ENCODE results near the gene IRF8.
A peak's percentile ranks its signal among the peaks of the same experiment; 100 is the strongest.
"Not testable (repeated sequence)": the region's sequence is repeated elsewhere in the genome, so short reads cannot be mapped to it uniquely, and the experiment has no call there.

The IRF8 gene

GRCh38 chr16:85869206-85869605 is 29.8 kb upstream of the IRF8 start:
- DNase-seq = no peak

DNA sequence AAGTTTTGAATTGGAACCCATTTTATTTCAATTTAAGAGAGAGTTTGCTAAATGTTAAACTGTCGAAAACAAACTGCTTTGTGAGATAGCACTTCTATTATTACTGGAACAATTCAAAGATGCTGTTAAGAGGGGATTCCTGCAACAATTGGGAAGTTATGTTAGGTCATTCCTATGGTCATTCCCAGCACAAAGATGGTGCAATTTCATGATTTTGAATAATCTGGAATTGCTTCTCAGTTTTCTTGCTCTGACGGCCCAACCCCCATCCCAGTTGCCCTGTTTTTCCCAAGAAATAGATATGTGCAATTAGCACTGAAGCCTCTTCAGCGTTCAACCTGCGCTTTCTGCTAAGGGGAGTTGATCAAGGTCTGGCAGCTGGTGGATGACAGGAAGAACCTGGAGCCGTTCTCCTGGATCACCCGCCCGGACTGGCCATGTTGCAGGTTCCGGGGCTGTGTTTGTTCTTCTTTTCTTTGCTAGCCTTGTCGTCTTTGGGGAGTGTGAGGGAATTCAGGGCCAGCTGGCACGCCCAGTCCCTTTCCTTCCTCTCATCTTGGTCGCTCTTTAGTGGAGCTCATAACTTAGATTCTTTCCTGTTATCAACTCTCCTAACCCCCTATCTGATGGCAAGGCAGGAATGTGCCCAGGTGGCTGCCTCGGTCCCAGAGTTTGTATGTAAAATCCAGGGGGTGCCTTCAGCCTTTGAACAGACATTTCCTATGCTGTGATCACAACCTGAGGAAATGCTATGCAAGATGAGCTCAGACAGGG is 29.0 kb upstream of the IRF8 start:
- DNase-seq = no peak

DNA sequence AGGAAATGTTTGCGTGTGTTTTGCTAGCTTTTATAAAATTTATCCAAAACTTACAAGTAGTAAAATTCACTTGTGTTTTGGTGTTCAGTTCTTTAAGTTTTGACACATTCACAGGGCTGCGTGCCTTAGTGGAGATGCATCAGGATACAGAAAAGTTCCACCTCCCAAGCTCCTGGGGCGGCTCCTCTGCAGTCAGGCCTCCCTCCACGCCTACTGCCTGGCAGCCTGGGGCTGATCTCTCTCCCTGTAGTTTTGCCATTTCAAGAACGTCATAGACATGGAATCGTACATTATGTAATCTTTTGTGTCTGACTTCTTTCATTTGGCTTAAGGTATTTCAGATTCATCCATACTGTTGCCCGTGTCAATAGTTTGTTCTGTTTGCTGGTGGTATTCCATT is 27.2 kb upstream of the IRF8 start:
- no peak for DNase-seq

DNA sequence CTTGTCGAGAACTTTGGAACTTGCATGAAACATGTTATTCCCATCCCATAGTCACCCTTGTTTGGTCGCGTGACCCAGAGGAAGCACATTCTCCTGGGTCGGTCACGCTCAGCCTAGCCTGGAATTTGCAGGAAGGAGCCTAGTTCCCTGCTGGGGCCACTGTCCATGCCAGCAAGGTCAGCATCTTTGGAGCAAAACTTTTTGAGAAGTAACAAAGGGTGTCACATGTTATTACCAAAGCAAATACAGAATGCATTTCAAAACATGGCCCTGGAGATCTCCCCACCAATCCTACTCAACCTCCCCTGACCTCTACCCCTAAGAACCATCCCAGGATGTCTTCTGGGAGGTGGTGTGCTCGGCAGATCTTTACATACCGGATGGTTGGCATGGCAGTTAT is 26.2 kb upstream of the IRF8 start:
- no peak for DNase-seq

GRCh38 chr16:85873153-85873552 is 25.8 kb upstream of the IRF8 start:
- DNase-seq = no peak

- not testable (repeated sequence) for DNase-seq
These were observed 24.9 kb upstream of the IRF8 start for GRCh38 chr16:85874031-85874430.

DNA sequence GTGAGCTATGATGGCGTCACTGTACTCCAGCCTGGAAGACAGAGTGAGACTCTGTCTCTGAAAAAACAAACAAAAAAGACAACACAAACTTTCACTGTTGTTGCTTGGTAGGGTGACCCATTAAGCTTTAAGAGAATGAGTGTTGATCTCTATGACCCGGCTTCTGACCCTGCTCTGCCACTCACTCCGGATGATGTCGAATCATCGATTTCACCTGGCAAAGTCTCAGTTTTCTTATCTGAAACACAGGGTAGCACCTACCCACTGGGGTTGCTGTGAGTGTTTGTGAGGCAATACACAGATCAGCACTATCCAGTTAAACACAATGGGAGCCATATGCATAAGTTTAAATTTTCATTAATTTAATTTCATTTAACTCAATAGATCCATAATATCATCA is 20.6 kb upstream of the IRF8 start:
- DNase-seq = no peak

DNA sequence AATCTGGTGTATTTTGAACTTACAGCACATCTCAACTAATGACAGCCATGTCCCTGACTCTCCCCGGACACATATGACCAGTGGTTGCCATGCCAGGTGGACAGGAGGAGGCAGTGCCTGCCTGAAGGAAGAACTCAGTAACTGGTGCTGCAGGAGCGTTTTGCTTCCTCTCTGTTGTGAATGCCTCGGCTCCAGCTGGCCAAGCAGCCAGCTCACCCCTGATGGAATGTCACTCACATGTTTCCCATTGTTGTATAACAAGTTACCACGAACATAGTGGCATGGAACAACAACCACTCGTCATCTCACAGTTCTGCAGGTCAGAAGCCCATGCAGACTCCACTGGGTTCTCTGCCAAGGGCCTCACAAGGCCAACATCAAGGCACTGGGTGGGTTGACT is 20.1 kb upstream of the IRF8 start:
- DNase-seq = no peak

DNA sequence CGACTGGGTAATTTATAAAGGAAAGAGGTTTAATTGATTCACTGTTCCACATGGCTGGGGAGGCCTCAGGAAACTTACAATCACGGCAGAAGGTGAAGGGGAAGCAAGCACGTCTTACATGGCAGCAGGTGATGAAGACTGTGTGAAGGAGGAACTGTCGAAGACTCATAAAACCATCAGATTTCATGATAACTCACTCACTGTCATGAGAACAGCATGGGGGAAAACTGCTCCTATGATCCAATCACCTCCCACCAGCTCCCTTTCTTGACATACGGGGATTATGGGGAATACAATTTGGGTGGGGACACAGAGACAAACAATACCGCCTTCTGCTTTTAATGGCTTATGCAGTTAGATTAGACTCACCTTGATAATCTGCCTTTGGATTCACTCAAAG is 19.4 kb upstream of the IRF8 start:
- no peak for DNase-seq

DNA sequence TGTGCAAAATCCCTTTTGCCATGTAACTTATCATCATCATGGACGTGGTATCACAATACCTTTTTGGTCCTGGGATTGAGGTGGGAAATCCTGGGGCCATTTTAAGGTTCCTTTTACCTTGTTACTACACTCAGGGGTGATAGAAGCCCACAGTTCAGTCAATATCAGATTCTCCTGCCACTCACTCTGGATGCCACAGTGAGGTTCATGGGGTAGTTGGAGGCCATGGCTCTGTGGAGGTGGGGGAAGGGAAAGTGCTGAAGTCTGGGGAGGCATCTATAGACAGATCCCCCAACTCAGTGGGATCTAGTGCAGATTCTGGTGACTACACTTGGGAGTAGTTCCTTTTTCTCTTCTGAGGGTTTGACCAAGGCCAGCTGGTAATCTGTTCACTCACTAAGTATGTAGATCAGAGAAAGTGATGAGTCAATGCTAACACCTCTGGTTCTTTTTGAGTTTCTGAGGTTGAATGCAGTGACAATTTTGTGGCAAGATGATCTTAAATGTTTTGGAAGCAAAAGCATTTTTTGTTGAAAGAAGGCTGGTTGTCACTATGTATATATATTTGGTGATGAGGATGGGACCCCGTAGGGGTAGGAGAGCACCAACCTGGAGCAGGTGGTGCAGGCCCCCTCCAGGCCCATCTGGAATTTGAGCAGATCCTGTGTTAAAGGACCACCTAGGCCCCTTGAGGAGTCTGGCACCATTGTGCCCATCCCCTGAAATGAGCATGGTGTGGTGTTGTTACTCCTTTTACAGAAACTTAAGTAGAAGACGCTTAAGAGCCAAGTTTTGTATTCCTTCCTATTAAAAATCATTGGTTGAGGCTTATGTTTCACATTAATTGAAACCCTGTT is 18.8 kb upstream of the IRF8 start:
- no peak for DNase-seq

- no peak for DNase-seq
These were observed 18.1 kb upstream of the IRF8 start for GRCh38 chr16:85880861-85881260.

DNA sequence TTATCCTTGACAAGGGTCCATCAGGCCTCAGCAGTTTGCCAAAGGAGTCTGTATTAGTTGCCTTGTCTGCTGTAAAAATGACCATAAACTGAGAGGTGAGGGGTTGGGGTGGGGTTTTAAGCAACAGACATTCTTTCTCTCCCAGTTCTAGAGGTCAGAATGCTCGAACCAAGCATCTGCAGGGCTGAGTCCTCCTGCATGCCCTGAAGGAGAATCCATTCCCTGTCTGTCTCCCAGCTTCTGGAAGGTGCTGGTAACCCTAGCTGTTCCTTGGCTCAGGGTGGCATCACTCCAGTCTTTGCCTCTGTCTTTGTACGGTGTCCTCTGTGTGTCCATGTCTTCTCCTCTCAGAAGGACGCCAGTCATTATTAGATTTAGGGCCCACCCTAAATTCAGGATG is 17.5 kb upstream of the IRF8 start:
- no peak for DNase-seq

- DNase-seq = no peak
These were observed 16.7 kb upstream of the IRF8 start for GRCh38 chr16:85882181-85882810.

DNA sequence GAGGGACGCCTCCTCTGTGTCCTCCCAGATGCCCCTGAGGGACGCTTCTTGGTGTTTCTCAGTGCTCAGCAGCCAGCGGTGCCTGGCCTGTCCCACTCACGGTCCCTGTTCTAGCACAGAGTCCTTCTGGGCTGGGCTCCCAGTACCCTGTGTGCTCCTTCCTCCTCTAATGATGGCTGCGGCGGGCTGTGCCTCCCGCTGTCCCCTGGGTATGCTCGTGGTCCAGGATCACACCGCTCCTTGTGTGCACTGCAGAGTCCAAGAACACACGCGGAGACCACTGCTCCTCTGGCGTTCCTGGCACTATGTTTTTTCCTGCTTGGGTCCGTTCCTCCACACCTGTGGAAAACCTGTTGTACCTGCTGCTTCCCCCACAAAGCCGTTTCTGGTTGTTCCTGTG is 15.1 kb upstream of the IRF8 start:
- DNase-seq = no peak

GRCh38 chr16:85884808-85885463 is 14.0 kb upstream of the IRF8 start:
- no peak for DNase-seq

- no peak for DNase-seq
These were observed 13.4 kb upstream of the IRF8 start for GRCh38 chr16:85885537-85885936.

DNA sequence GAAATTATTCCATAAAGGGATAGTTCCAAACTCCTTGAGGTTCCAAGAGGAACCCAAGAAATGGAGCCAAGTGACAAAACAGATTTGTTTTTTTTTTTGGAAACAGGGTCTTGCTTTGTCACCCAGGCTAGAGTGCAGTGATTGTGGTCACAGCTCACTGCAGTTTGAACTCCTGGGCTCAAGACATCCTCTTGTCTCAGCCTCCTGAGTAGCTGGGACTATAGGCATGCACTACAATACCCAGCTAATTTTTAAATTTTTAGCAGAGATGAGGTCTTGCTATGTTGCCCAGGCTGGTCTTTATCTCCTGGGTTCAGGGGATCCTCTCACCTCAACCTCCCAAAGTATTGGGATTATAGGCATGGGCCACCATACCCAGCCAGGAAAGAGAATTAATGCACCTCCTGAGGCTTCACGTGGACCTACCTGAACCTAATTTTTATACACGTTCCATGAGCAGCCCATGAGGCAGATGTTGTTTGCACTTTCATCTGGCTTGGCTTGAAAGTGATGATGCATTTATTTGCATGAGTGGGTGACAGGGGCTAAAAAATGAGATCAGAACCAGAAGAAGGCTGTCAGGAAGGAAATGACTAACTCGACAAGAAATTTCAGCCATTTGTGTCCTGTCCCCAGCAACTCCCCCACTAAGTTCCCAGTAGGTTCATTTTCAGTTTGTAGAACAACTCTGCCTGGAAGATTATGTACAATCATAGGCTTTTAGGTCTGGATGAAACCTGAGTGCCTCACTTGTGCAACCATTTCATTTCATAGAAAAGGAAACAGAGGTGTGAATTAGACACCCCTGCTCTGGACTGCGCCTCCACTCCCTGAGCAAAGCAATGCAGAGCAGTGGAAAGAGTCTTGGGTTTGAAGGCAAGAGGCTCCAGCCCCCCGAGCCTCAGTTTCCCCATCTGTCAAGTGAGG is 10.3 kb upstream of the IRF8 start:
- peak; percentile 28 for DNase-seq

DNA sequence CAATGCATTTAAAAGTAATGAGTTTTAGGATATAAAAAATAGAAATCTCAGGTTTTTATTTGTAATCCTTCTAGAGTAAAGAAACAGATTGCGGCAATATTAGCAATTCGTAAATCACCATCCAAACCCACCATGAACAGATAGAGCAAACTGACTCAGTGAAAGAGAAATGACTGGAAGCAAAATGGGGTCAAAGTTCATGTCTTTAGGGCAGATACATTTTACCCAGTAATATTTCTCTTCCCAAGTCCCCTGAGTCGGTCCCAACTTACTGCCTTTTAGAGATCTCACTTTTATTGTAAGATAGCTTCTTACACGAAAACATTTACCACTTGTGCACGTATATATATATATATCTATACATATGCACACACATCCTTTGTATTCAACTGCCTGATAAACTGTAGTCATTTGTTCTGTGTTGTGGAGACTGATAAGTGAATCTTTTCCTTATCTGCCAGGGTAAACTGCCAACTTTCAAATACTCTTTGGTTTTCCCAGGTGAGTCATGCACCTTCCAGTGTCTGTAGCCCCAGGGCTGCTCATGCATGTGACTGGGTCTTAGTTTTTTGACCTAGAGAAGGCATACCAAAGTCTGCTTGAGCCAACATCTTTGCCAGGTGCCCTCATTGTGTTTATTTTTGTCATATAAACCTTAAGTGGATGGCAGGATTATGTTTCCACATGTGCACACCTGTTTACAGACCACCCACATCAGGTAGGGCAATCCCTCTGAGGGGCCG is 7.8 kb upstream of the IRF8 start:
- no peak for DNase-seq

DNA sequence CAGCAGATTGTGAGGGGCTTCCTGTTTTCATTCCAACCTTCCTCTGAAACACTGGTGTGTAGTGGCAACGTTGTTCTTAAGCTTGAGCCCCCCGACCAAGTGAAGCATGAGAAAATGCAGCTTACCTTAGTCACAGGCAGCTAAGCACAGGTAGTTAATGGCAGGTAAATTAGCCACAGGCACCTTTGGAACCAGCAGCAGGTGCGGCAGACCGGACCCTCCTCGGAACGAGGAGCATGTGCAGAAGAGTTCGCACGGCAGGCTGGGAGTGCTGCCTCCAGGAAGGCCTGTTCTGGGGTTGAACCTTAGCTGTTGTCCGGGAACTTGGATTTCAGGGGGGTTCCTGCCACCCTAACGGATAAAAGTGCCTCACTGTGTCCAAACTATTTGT is 7.2 kb upstream of the IRF8 start:
- DNase-seq = no peak

DNA sequence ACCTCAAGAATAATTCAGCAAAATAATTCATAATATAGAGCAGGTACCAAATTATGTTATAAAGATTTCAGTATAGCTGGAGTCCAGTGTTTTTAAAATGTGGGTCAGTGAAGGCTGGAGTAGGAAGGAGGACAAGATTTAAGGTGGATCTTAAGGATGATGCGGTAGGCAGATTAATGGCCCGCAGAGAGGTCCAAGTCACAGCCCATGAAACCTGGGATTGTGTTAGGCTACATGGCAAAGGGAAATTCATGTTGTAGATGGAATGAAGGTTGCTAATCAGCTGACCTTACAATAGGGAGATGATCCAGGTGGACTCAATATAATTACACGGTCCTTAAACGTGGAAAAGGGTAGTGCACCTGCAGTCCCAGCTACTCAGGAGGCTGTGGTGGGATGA is 6.2 kb upstream of the IRF8 start:
- DNase-seq = no peak

DNA sequence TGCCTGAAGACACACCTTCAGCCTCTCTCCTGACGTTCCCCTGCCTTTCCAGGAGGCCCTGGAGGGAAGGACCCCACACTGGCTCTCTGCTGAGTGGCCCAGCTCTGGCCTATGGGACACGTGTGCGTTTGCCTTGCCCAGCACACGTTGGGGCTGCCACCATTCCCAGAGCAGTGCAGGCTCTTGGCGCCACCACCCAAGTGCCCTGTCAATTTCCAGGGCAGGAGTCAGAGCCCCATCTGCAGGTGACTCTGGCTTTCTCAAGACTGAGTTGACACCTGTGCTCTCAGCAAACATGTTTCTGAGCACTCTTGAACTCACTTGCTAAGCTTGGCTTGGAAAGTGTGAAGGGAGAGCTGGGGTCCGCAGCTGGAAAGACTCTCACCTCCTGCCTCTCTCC is 4.7 kb upstream of the IRF8 start:
- no peak for DNase-seq

DNA sequence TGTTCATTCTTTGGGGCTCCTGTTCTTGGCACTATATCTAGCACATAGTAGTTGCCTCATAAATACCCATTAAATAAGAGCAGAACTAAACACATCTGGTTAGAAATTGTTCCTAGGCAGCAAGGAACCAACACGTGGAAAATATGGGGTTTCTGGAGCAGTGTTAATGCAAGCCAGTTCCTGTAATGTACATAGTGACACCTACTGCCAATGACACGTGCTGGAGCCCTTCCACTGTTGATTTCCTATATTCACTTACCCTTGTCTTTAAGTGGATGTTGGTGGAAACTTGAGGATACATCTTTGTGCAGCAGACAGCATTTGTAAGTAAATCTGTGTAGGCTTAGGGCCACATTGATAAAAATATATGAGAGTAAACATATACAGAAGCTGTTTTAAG is 1.6 kb upstream of the IRF8 start:
- DNase-seq = no peak
